Muscle of leg (tissue), 11 donors: Measurements from ENCODE around the gene KIR3DL2. TPM values are rescaled to one million over a fixed set of nuclear protein-coding genes. Genes with fewer than 3 reads are reported as not detected.
"Not testable (repeated sequence)": the region's sequence is repeated elsewhere in the genome, so short reads cannot be mapped to it uniquely, and the experiment has no call there.

Experiments used
- DNase-seq: peaks from one replicate; pipeline ENCODE4 v3.0.0; 2013
- H3K27ac ChIP-seq: one replicate; pipeline ENCODE4 v1.5.1; 2013; ENCODE audit warnings: mild to moderate bottlenecking, low read length, control low read depth
- H3K27me3 ChIP-seq: one replicate; pipeline ENCODE4 v1.6.1; 2013; ENCODE audit warnings: low read length; ENCODE audit not compliant: control insufficient read depth, insufficient read depth
- H3K36me3 ChIP-seq: one replicate; pipeline ENCODE4 v1.6.1; 2013; ENCODE audit warnings: low read length; ENCODE audit not compliant: control insufficient read depth, insufficient read depth
- H3K4me1 ChIP-seq: one replicate; pipeline ENCODE4 v1.6.1; 2013; ENCODE audit warnings: low read length; ENCODE audit not compliant: control insufficient read depth, insufficient read depth
- H3K4me3 ChIP-seq: one replicate; pipeline ENCODE4 v1.5.1; 2013; ENCODE audit warnings: low read length, control low read depth
- H3K9me3 ChIP-seq: replicated peaks from 2 replicates; pipeline ENCODE4 v1.6.1; 2013; ENCODE audit warnings: low read depth, low read length; ENCODE audit not compliant: control insufficient read depth
- WGBS: methylation state at CpG from one replicate; pipeline ENCODE4 v1.1.5; 2013; ENCODE audit warnings: missing lambda C conversion rate; ENCODE audit not compliant: insufficient coverage; 5-methylcytosine and 5-hydroxymethylcytosine counted together
- polyA plus RNA-seq, 8 donors: library from polyadenylated mRNA; unstranded; fragments of 120-200 nt; gene quantifications; one replicate each; pipeline versions ENCODE4 v1.2.1 to v1.2.3, GENCODE V29; 2013; ENCODE audit warnings: inconsistent platforms in 1 of 8, low replicate concordance in 1 of 8; ENCODE audit not compliant: insufficient read length in 8 of 8, insufficient read depth in 1 of 8
- total RNA-seq: library from RNA; stranded (reverse); fragments of 120-200 nt; gene quantifications from one replicate; pipeline ENCODE4 v1.2.4, GENCODE V29; 2013

Gene KIR3DL2
- total and polyA plus RNA-seq, 9 donors = not detected

DNA sequence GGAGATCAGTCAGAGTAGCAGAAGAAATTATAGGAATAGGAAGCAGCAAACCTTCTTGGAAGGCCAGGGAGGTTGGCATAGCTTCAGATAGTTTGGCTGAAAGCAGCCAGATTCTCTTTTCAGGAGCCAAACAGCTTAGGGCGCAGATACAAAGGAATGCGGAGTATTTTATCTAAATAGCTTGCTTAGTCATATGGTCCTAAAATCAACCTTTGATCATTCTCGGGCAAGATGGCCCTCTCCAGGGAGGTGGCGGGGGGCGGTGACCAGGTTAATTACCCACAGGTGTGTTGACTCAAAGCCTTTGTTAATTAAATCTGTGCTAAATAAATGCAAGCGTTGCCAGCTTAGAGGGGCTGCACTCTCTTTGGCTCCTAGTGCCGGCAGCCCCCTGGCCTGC lies 43.2 kb downstream of the KIR3DL2 start:
- H3K4me3 ChIP-seq = no peak overlapping the region
- H3K9me3 ChIP-seq = no peaks in the 10 kb centered on the region
- no peaks in the 10 kb centered on the region for H3K4me1 ChIP-seq
- WGBS = 18% methylated on average over 5 of the region's 7 CpGs
- no peak overlapping the region for H3K27ac ChIP-seq
- H3K36me3 ChIP-seq = no peaks in the 10 kb centered on the region
- no peaks in the 10 kb centered on the region for H3K27me3 ChIP-seq
- no peak for DNase-seq

GRCh38 chr19:54894106-54894505 lies 43.9 kb downstream of the KIR3DL2 start:
- H3K4me3 ChIP-seq, DNase-seq, H3K4me1 ChIP-seq, H3K9me3 ChIP-seq, H3K27ac ChIP-seq, H3K36me3 ChIP-seq, H3K27me3 ChIP-seq: not testable (repeated sequence)
- 84% methylated on average over 12 of the region's 16 CpGs for WGBS

GRCh38 chr19:54896036-54896435 lies 45.8 kb downstream of the KIR3DL2 start:
- no peaks in the 10 kb centered on the region for H3K27me3 ChIP-seq
- DNase-seq = no peak
- no peaks in the 10 kb centered on the region for H3K9me3 ChIP-seq
- no peak overlapping the region for H3K4me3 ChIP-seq
- no peaks in the 10 kb centered on the region for H3K36me3 ChIP-seq
- H3K27ac ChIP-seq = no peak overlapping the region
- H3K4me1 ChIP-seq = no peaks in the 10 kb centered on the region
- WGBS = 91% methylated on average over 1 of the region's 2 CpGs

DNA sequence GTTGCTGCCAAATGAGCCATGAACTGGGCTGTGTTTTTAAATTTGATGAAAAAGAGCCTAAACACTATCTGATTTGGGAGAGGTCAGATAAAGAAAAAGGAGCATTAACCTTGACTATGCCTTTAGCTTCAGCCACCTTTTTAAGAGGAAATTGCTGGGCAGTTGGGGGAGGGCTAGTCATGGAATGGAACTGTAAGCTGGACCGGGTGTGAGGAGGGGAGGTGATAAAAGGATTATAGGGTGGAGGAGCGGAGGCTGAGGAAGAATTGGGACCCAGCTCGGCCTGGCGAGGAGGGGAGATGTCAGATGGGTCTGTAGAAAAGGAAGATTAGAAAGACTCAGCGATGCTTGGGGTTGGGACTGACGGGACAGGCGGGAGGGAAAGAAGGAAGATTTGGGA lies 48.4 kb downstream of the KIR3DL2 start:
- H3K27ac ChIP-seq, H3K27me3 ChIP-seq, H3K4me1 ChIP-seq, H3K4me3 ChIP-seq, H3K36me3 ChIP-seq, H3K9me3 ChIP-seq, DNase-seq: not testable (repeated sequence)
- 73% methylated on average over 6 of the region's 7 CpGs for WGBS

DNA sequence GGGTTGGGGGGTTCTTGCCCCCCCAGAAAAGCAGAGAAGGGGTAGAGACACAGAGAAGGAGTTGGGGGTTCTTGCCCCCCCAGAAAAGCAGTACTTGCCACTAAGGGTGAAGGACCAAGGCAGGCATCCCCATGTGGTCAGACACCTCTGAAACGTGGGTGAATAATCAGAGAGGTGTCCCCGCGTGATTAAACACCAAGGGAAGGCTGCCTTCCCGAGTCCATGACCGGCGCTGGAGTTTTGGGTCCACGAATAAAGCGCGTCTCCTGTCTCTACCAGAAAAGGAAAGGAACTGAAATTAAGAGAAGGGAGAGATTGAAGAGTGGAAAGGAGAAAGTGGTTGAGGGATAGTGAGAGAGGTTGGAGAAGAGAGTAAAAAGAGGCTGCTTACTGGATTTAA lies 49.4 kb downstream of the KIR3DL2 start:
- H3K27me3 ChIP-seq, DNase-seq, H3K4me3 ChIP-seq, H3K36me3 ChIP-seq, H3K27ac ChIP-seq, H3K9me3 ChIP-seq, H3K4me1 ChIP-seq: not testable (repeated sequence)
- 82% methylated on average over 9 of the region's 9 CpGs for WGBS

- 84% methylated on average over 2 of the region's 8 CpGs for WGBS
- DNase-seq, H3K27ac ChIP-seq, H3K9me3 ChIP-seq, H3K4me3 ChIP-seq, H3K36me3 ChIP-seq, H3K27me3 ChIP-seq, H3K4me1 ChIP-seq: not testable (repeated sequence)
These were observed 50.9 kb downstream of the KIR3DL2 start for GRCh38 chr19:54901153-54901552.

- 100% methylated on average over 1 of the region's 3 CpGs for WGBS
- Histone ChIP-seq H3K27ac (no peak overlapping the region), H3K4me3 (no peak overlapping the region), H3K27me3 (no peaks in the 10 kb centered on the region), H3K9me3 (no peaks in the 10 kb centered on the region), H3K36me3 (no peaks in the 10 kb centered on the region), H3K4me1 (no peaks in the 10 kb centered on the region)
- DNase-seq = no peak
These were observed 51.8 kb downstream of the KIR3DL2 start for GRCh38 chr19:54902061-54902460.

GRCh38 chr19:54903303-54903702 lies 53.1 kb downstream of the KIR3DL2 start:
- Histone ChIP-seq H3K4me1 (no peaks in the 10 kb centered on the region), H3K27me3 (no peaks in the 10 kb centered on the region), H3K36me3 (no peaks in the 10 kb centered on the region), H3K4me3 (no peak overlapping the region), H3K27ac (no peak overlapping the region), H3K9me3 (no peaks in the 10 kb centered on the region)
- no peak for DNase-seq
- no CpG with 5 or more reads among the region's 6 CpGs for WGBS

- not testable (repeated sequence) for H3K27me3 ChIP-seq, H3K4me1 ChIP-seq
- WGBS = no CpG with 5 or more reads among the region's 4 CpGs
These were observed 54.0 kb downstream of the KIR3DL2 start for GRCh38 chr19:54904261-54904660.

DNA sequence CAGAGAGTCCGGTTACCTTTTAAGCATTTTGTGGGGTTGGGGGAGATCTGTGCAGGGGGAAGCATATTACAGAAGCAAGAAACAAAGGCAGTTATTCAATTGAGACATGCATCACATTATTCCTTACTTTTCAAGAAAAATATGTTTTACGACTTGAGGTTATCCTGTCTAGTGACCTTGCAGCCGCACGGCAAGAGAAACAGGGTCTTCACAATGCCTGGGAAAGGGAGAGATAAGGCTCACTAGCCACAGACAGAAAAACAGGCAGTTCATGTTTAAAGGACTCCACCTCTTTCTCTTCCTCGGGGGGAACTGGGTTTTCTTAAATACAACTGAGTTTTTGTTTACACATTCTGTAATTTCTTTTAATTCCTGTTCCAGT lies 55.2 kb downstream of the KIR3DL2 start:
- Histone ChIP-seq H3K4me1 (no peaks in the 10 kb centered on the region), H3K4me3 (no peak overlapping the region), H3K36me3 (no peaks in the 10 kb centered on the region), H3K27me3 (no peaks in the 10 kb centered on the region), H3K27ac (no peak overlapping the region), H3K9me3 (no peaks in the 10 kb centered on the region)
- DNase-seq = no peak
- no CpG with 5 or more reads among the region's 5 CpGs for WGBS

More at GRCh38 chr19:54904261-54904660, 54.0 kb downstream of the KIR3DL2 start:
- not testable (repeated sequence) for H3K36me3 ChIP-seq, DNase-seq, H3K9me3 ChIP-seq, H3K4me3 ChIP-seq, H3K27ac ChIP-seq

DNA sequence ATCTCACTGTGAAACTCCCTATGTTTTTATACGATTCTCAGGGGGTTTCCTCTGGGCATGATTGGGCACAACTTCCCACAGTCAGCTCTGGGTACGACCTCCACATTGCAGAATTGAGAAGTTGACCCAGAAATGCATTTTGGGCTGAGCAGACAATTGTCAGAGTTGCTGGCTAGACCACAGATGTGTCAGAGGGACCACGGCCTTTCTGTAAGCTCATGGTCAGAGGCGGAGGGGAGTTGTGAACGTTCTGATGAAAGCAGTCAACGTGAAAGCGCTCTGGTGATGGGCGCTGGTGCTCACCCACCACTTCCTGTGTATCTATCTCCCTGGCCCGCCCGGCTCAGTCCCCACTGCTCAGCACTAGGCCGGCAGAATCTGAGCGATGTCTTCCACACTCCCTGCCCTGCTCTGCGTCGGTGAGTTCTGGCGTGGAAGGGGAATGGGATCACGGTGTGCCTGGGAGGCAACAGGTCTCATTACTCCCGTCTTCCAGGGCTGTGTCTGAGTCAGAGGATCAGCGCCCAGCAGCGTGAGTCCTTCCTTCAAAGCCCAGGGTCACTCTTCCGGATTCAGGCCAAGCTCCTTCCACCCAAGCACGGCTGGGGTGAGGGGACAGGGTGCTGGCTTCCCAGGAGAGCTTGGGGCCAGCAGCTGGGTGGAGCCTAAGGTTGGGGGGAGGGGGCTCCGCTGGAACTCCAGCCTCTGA lies 55.7 kb downstream of the KIR3DL2 start, which contains the start of gene NCR1:
Gene NCR1, plus strand, starts transcription at position 346 of the 709 bp plus-strand sequence. Its CDS starts 40 bp downstream, at position 386.
- Histone ChIP-seq H3K9me3 (no peaks in the 10 kb centered on the region), H3K27ac (no peak within 1 kb of the TSS), H3K4me1 (no peaks in the 10 kb centered on the region), H3K36me3 (no peaks in the 10 kb centered on the region), H3K27me3 (no peaks in the 10 kb centered on the region), H3K4me3 (no peak within 1 kb of the TSS)
- DNase-seq = no peak
- 47% methylated on average over 17 of the region's 22 CpGs for WGBS
